ENCODE data around the gene IFT43.

IFT43 gene

DNA sequence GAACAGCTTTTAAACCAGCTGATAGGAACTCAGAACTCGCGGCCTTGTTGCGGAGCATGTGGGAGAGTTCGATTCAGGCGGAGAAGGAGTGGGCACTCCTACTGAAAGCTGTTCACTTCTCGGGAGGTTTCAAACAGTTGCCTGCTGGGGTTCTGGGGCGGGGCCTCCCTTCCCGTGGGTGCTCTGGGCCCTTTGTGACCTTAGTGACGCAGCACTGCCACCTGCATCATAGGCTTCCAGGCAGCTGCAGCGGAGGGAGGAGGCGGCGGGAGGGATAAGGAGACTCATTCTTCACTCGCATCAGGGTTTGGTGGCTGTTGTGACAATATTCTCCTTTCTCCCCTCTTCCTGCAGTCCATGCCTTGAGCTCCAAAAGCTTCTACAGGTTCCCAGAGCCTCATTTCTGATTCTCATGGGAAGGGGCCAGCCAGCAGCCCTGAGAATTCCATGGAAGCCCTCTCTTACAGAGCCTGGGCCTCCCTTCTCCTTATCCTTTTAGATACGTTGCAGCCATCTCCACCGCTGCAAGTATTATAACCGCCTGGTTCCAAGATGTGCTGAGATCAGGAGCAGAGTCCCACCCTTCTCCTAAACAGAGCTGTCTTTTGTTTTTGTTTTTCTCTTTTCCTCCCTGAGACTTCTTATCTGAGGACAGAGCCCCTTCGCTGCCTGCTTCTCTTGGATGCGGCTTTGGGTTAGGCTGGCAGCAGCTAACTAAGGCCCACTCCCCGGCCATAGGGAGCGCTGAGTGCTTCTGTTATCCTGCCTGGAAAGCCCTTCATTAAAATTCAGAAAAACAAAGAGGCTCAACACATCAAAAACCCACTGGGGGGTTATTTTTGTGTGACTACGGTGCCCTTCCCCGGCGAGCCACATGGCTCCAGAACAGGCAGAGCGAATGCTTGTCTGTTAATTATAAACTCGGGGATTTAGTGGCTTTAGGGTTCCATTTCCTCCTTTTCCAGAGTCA, 98.5 kb downstream of the IFT43 start:
- no peak for DNase-seq

DNA sequence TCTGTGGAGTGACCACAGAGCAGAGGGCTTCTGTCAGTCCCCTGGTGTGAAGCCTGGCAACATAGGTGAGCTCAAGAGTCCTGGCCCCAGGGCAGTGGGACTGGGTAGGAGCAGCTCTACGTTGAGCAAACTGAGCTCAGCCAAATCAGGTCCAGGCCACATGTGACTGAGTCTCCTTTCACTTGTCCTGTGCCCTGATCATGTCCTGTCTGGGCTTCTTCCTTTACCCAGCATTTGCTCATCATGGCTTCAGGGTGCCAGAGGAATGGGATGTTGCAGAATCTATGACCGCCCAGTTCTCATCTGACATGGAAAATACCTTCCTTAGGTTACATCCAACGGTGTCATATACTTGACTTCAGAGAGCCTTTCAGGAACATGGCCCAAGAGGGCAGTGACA, 99.8 kb downstream of the IFT43 start:
- no peak for DNase-seq

DNA sequence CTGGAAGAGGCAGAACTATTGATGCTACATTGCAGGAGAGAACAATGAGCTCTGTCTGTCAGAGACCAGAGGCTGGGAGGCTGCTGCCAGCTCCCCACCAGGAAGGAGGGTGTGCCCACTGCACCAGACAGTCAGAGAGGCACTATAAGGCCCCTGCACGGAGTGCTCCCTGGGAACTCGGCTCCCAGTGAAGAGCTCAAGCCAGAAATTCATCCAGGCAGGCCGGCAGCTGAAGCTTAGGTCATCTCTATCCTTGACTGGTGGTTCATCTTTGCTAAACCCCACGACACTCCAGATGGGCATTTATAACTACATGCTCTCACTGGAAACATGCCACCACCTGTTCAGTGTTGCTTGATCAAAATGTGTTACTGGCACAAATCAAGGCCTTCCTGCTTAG, 101.1 kb downstream of the IFT43 start:
- DNase-seq: no peak

DNA sequence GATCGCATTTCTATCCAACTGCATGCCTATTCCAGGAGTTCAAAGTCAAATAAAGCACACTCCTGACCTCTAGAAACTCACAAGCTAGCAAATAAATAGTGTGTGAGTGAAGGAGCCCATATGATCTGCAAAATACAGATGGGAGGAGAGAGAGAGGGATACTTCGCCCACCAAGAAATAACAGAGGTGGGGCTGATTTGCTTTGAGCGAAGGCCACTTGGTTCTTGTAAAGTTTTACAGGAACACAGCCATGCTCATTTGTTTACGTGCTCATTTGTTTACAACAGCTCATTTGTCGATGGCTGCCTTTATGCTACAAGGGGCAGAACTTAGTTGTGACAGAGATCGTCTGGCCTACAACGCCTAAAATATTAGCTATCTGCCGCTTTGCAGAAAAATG, 102.8 kb downstream of the IFT43 start:
- no peak for DNase-seq

DNA sequence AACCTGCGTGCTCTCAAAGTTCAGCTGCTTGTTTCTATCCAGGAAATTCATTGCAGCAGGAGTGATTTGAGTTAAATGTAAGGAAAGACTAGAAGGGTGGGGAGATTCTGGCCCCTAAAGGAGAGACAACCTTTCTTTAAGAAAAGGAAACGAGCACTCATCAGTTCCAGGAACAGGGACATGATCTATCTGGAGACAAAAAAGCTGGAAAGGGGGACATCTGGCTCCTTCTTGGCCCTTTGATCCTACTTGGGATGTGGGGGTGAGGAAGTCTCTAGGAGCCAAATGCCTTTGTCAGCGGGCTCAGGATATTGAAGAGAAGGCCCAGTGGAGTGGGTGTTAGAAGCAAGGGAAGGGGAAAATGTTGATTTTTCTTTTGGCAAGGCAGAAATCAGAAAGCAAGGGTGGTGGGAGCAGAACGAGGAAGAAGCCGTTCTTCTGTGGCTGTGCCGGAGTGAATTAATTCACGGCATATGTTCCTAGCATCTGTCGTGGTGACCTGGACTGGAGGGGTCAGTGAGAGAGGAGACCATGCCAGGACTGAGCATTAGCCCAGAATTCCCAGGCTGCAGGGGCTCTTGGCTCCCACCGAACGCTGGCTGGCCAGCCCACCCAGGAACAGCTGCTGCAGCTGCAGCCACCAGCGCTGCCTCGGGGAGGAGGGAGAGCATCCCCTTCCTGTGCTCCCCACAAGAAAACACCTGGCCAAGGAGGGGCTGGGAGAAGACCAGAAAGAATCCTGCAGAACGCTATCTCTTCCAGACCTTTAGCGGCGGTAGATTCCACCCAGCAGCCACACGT, 103.4 kb downstream of the IFT43 start:
- DNase-seq: no peak

DNA sequence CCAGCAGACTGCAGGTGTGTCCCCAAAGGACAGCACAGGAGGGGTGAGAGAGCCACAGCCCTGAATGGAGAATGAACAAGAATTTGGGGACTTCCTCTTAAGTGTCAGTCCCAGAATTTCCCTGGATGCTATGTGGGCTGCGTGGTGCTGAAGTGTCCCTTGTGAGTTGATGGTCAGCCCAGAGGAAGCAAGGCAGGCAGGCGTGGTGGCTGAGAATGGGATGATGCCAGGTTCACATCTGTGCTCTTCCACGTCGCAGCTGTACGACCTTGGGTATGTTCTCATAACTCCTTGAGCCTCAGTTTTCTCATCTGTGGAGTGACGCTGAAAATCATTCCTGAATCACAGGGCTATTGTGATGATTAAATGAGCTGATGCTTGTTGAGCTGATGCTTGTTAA, 104.0 kb downstream of the IFT43 start:
- no peak for DNase-seq

DNA sequence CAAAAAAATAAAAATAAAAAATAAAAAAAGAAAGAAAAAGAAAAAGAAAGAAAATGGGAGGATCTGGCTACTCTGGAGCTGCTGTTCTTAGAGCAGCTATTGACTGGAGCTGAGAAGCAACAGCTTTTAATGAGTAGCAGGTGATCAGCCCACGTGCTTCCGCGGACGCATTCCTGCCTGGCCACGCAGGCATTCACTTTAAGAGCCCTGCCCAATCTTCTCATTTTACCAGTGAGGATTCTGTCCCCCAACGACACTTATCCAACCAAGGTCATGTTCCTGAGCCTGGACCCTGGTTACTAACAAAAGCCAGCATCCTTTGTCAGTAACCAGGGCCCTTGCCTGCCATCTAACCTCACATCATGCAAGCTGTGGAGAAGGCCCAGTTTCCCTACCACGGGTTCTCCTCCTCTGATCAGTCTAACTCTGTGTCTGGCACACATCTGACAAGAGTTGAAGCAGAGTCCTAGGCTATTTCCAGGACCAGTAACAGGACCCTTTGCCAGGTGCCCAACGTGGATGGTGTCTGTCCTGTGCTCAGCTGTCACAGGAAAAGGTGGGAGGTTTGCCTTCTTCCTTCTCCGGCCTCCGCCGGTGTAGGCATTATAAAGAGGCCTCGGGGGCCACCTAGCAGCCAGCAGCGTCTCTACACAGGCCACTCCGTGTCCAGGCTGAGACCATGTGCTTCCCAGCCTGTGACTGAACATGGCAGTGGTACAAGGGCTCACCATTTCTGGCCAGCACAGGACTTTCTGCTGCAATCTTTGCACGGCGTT, 105.2 kb downstream of the IFT43 start:
- DNase-seq: no peak

DNA sequence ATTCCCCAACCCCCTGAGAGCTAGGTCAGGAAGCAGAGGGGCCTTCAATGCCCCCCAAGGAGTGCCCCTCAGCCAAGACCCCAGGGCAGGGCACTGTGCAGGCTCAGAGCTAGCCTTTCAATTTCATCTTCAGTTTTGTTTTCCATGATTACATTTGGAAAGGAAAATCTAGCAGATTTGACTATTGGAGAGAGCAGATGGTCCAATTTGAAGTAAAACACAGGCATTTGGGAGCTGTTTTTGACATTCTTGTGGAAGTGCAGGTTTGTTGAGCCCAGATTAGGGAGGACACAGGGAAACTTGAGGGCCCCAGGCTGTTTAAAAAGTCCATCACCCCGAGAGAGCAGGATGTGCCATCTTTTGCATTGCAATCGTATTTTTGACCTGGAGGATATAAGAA, 107.5 kb downstream of the IFT43 start:
- no peak for DNase-seq

DNA sequence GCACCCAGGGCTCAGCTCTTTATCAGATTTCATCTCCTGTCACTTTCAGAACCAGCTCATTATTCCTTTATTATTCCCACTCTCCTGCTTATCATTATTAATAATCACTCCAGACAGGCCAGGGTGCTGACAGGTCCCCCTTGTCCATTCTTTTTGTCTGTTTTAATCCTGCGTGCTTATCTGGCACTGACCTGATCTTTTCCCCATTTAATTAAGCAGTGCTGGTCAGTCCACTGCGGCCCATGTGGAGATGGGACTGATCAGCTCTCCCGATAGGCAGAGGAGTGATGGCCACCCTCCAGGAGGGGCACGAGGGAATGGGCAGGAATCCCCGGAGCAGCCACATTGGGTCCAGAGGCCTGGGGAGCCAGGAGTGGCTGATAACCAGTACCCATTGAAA, 110.7 kb downstream of the IFT43 start:
- DNase-seq: no peak

DNA sequence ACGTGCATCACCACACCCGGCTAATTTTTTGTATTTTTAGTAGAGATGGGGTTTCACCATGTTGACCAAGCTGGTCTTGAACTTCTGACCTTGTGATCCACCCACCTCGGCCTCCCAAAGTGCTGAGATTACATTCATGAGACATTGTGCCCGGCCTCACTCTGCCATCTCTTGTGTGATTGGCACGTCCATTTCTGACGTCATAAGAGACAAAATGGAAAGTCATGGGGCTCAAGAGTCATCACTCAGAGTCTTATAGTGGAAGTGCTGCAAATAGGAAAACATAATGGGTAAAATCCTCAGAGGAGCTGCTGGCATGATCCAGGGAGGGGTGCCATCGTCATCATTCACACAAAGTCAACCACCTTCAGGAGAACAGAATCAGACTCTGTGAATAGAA, 112.0 kb downstream of the IFT43 start:
- no peak for DNase-seq

DNA sequence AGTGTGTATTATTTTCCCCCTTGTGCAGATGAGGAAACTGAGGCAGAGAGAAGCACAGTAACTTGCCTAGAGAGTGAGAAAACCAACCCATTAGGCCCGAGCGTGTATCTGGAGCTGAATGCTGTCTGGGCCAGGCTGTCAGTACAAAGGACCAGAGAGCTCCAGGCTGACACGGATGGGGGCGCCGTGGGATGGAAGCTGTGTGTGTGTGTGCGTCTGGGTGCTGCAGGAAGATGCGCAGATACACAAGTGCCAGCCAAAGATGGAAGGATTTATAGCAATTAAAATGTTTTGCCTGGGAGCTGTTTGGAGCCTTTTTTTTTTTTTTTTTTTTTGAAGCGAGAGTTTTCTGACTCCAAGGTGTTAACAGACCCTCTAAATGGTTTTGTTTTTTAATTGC, 112.5 kb downstream of the IFT43 start:
- DNase-seq: no peak

DNA sequence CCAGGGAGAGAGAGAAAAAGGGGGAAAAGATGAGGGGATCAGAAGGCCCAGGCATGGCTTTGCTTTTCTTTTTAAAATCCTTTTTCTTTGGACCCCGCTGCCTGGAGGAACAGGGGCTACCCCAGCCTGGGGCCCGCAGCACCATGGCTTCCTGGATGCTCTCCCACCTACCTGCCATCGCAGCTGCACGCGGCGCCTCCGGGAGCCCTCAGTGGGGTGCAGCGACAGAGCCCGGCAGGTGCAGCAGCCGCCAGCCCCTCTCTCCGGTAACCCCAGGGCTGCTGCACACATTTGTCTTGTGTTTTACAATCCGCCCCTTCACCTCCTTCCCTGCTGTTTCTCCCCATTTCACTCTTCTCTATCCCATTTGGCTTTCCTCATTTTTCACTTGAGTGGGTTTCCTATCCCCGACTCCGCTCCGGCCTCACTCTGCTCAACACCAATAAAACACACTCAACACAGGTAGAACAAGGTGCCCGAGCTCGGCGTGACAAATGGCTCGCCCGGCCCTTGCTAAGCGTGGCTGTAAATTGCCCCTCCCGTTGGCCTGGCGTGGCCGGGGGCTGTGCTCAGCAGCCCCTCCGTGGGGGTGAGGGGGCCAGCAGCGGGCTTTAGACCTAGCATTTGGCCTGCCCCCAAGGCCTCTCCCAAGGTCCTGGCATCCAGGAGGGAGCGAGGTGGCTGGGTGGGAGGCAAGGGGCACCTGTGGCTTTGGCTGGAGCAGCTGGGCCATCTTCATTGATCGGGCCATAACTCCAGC, 113.5 kb downstream of the IFT43 start:
- no peak for DNase-seq

DNA sequence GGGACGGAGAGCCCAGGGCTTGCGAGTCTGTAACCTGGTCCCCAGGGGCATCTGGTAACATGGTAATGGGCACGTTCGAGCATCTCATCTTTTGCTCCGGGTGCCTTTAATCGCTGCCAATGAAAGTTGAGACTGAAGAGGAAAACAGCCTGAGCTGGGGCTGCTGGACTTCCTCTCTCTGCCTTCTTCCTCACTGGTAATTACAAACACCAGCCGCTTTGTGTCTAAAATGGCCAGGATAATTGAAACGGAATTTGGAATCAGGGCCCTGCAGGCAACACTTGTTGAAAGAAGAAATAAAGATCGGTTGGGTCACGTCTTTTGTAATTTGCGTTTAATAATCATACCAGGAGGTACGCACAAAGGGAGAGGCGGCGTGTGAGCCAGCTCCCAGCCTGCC, 114.7 kb downstream of the IFT43 start:
- DNase-seq: no peak

DNA sequence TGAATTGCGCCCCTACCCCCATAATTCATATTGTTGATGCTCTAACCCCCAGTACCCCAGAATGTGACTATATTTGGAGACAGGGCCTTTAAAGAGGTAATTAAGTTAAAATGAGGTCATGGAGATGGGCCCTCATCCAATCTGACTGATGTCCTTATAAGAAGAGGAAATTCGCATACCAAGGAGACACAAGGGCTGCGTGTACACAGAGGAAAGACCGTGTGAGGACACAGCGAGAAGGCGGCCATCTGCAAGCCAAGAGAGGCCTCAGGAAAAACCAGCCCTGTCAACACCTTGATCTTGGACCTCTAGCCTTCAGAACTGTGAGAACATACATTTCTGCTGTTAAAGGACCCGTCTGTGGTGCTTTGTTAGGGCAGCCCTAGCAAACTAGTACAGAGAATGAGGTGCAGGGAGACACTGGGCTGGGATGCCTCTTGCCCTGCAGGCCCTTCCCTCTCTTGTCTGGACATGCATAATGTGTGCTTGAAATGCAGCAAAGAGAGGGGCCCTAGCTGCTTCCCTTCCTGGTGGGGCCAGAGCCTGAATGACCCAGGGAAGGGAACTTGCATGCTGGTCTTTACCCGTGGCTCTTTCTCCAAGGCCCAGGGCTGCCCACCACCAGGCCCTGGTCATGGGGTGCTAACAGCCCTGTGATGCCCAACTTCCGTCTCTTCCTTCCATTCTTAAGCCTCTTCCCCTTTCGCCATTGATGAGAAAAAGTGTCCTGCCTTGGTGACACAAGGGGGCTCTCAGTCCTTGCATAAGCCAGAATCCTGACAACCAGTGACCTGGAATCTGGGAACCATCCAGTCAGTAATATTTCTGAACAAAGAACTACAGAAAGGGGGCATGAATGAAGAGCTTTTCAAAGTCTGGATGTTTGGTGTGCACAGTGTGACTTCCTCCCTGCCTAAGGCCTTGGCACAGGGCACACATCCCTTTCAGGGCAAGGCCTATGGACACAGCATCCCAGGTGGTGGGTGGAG, 116.1 kb downstream of the IFT43 start:
- DNase-seq: no peak

DNA sequence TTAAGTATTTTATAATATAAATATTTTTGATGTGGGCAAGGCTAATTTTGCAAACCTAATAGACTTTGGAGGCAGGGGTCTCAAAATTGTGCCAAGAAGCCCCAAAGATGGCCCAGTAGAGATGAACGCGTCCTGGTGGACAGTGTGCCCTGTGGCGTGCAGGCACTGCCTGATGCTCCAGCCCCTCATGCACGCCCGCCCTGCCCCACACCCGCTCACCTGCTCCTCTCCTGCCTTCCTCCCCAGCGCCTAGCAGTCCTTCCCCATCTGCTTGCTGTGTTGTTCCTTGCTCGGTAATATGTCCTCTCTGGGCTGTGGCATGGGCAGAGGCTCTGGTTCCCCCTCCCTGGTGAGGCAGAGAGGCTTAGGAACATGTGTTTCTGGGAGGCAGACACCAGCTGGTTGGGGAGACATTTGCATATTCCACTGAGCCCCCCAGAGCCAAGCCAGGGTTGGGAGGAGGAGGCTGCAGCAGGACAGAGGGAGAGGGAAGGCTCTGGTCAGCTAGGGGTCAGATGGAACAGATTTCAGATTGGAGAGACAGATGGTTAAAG, 119.3 kb downstream of the IFT43 start:
- no peak for DNase-seq

DNA sequence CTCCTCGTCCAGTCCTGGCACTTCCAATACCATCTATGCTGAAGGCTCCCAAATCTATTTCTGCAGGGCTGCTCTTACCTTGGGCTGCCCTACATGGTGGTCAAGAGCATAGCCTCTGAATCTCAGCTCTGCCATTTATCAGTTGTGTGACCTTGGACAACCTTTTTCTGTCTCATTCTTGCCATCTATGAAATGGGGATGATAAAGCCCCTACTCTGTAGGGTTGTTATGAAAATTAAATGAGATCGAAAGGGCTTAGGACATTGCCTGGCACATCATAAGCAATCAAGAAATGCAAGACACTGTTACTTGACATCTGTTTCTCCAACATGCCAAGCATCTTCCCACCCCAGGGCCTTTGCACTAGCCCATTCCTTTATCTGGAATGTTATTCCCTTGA, 120.6 kb downstream of the IFT43 start:
- DNase-seq: no peak

DNA sequence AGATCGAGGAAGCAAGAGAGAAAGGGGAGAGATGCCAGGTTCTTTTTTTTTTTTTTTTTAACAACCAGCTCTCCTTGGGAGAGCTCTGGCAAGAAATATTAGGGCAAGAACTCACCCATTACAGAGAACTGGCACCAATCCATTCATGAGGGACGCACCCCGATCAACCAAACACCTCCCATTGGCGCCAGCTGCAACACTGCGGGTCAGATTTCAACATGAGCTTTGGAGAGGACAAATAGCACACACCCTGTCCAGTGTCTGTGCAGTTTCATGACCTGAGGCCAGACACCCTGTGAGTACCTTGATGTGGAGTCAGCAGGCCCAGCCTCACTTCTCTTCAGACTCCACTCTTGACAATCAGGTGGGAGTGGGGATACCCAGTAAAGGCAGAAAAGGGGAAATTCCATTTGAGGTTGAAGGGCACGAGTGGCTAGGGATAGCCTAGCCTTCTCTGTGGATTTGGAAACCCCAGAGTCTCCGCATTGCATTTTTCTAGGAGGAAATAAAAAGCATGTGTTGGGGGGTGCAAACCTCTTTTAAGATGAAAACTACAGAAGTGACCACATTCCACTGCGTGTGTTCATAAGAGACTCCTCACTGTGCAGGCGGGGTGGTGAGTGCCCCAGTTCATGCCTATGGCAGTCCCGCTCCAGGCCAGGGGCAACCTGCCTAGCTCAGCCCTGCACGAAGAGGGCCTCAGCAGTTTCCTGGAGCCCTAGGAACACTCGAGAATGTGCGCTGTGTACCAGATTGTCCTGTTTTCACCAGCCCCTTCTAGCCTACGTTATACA, 123.7 kb downstream of the IFT43 start:
- no peak for DNase-seq

DNA sequence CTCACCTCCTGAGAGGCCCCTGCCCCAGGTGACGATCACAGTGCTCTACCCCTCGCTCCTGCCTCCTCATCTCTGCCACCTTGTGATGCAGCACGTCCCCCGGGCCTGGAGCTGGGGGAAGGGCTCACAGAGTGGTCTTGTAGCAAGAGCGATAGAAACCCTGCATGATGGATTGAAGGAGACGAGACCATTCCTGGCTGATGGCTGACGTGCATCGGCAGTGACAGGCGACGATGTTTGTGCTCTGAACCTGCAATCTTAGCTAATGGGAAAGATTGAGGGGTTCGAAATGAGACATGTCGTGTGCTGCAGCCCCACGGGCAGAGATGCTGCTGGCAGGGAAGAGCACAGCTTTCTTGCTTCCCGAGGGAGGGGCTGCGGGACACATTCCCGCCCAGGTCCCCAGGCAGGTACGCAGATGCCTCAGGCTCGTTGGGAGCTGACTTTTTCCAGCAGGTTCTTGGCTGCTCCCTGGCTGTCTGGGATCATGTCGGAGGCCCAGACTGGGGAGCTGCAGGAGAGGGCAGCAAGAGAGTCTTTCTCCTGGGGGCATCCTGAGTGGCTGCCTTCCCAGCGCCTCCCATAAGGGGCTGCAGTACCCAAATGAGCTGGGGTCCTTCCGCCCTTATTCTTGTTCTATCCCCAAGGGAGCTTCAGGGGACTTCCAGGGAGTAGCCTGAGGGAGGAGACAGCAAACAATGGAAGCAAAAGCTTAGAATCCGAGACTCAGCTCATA, 127.5 kb downstream of the IFT43 start:
- no peak for DNase-seq

DNA sequence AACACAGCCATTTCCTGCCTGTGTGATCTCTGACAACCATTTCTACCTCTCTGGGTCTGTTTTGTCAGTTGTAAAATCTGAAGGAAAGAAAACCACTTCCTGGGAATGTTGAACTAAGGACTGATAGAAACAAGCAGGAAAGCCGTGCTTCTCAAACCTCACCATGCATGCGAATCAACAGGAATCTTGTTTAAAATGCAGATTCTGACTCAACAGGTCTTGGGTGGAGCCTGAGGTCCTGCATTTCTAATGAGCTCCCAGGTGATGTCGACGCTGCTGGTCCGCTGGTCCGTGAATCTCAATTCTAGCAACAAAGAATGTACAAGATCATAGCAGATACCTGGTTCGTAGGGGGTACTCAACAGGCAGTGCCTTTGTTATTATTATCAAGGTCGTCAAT, 128.1 kb downstream of the IFT43 start:
- no peak for DNase-seq

Data from stimulated activated CD8-positive, alpha-beta memory T cell treated with anti-CD3 and anti-CD28 coated beads, Interleukin-4, amount 100 ng/mL, for 48 hours (primary cell).